Midbrain (tissue), 1 donor: ENCODE results near the gene PPP4C.

Experiments
- DNase-seq: peaks from one replicate; lab custom pipeline; 2025; lab: John Stamatoyannopoulos, UW

Gene PPP4C

DNA sequence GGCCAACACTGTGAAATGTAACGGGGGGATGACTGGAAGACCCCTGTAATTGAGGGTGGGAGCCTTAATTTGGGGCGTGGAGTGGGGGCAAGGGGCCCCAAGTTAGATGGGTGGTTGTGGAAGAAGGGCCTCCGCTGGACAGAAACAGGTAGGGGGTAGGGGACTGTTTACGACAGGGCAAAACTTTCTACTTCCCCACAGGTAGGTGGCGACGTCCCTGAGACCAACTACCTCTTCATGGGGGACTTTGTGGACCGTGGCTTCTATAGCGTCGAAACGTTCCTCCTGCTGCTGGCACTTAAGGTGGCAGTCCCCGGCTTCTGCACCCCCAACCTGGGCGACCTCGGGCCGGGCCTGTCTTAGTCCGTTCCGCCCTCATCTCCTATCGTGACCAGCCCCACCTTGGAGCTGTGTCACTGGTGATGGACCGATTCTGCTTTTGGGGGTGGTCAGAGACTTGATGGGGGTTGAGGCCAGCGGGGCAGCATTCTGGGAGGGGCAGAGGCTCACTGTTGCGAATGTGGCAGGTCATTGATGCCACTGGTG lies 6.8 kb downstream of the PPP4C start:
- DNase-seq, result no peak

DNA sequence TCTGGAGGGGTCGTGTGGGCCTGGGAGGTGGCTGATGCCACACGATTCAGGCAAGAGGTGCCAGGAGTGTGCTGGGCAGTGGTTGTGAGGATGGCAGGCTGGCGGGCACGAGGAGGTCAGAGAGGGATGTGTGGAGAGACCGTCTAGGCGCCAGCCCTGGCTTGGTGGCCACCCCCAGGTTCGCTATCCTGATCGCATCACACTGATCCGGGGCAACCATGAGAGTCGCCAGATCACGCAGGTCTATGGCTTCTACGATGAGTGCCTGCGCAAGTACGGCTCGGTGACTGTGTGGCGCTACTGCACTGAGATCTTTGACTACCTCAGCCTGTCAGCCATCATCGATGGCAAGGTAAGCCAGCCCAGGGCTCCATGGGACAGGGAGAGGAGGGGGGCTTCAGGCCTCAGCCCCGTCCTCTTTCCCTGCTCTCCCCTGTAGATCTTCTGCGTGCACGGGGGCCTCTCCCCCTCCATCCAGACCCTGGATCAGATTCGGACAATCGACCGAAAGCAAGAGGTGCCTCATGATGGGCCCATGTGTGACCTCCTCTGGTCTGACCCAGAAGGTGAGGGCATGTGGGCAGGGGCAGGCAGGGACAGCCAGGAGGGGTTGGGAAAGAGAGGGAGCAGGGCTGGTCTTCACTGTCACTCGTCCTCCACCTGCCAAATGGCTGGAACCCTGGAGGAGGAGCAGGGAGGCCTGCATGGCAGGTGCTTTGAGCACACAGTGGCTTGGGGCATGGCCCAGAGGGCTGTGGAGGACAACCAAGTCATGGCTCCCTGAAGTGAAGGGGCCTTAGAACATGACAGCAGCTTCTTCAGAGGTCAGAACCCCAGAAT lies 7.6 kb downstream of the PPP4C start:
- DNase-seq, result no peak

DNA sequence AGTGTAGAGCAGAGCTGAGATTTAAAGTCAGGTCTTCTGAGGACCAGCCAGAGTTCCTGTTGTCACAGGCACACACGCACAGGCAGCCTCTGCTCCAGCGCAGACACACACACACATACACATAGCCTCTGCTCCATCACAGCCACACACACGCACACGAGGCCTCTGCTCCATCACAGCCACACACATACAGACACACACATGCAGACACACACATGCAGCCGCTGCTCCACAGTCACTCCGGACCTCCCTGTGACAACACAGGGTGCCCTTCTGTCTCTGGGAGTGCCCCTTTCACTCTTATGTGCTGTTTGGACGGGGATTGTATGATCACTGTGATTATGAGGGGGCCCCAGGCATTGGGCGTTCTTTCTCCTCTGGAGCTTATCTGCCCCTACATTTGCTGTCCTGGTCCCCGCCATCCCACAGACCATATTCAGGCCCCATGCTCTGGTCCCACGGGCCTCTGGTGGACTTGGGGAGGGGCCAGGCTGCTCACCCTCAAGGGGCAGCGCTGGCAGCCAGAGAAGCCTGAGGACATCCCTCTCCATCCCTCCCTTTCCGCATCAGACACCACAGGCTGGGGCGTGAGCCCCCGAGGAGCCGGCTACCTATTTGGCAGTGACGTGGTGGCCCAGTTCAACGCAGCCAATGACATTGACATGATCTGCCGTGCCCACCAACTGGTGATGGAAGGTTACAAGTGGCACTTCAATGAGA lies 8.5 kb downstream of the PPP4C start:
- no peak for DNase-seq

DNA sequence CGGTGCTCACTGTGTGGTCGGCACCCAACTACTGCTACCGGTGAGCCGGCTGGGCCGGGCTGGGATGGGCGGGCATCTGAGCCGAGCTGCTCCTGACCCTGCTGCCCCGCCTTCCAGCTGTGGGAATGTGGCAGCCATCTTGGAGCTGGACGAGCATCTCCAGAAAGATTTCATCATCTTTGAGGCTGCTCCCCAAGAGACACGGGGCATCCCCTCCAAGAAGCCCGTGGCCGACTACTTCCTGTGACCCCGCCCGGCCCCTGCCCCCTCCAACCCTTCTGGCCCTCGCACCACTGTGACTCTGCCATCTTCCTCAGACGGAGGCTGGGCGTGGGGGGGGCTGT lies 9.0 kb downstream of the PPP4C start:
- DNase-seq, result no peak

DNA sequence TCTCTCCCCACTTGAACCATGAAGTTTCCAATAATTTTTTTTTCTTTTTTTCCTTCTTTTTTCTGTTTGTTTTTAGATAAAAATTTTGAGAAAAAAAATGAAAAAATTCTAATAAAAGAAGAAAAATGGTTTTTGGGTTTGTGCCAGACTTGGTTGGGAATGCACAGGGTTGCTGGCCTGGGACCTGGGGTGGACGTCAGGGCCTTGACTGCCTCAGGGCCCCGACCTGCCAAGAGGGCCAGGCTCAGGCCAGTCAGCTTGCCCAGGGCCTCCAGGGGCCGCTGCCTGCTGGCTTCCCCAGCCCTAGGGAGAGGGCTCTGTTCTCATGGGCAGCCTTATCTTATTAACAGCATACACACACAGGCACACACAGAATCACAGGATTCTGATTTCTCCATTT lies 9.5 kb downstream of the PPP4C start:
- no peak for DNase-seq

DNA sequence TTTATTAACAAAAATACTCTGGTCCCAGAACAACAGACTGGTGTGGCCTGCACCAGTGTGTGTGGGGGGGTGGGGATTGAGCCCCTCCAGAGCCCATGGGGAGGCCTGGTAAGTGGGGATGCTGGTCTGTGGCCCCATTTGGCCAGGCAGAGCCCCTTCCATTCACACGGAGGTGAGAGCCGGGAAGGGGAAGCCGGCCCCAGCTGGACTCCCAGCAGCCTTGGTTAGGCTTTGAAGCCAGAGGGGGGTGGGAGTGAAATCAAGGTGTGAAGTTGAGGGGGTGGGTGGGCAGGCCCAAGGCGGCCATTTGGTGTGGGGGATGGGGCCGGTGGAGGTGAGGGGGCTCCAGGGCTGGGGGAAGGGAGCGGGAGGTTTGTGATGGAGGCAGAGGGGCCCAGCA lies 10.0 kb downstream of the PPP4C start:
- no peak for DNase-seq

DNA sequence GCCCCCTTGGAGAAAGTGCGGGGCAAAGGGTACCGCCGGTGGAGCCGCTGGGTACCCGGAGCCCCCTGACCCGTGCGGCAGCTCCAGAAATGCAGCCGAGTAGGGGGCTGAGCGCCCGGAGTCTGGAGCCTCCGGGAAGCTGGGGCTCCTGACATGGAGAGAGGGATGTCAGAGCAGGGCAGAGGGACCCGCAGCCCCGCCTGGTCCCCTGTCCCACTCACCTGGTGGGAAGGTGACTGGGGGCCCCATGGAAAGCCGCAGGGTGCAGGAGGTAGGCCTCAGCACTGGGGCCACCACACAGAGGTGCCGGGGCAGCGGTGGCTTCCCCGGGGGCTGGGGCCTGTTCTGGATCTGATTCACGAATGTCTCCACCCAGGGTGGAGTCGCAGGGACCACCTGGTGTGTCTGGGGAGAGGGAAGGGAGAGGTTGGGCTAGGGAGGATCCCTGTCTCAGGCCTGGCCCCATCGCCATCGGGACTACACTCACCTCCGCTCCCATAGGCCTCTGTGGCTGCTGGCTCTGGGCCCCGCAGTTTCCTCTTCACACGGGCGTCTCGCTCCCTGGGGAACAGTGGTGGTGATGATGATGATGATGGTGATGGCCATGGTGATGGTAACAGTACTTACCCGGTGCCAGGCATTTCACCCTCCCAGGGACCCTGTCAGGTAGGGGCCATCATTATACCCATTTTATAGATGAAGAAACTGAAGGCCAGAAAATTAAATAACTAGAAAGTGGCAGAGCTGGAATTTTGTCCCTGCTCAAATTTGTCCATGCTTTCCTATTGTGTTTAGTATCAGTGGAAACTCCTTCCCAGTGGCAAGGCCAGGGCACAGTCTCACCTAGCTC lies 10.7 kb downstream of the PPP4C start:
- DNase-seq, result no peak

DNA sequence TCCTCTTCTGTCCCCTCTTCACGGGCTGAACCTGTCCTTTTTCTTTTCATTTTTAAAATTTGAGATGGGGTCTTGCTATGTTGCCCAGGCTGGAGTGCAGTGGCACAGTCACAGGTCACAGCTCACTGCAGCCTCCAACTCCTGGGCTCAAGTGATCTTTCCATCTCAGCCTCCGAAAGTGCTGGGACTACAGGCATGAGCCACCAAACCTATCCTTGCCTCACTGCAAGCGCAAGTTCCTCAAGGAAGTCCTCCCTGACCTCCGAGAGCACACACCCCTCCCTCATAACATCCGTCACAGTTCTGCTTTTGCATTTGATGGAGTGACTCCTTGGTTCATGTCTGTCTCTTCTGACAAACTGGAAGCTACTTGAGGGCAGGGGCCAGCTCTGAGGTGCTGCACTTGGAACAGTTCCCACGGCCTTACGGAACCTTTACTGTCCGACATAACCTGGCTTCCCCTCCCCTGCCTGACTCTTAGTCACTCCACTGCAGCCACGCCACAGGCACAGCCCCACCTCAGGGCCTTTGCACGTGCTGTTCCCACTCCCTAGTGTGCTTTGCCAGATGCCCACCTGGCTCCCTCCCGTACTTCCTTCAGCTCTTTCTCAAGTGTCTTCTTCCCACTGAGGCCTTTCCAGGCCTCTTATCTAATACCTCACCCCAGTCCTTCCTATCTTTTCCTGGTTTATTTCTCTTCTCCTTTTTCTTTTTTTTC lies 11.5 kb downstream of the PPP4C start:
- no peak for DNase-seq

DNA sequence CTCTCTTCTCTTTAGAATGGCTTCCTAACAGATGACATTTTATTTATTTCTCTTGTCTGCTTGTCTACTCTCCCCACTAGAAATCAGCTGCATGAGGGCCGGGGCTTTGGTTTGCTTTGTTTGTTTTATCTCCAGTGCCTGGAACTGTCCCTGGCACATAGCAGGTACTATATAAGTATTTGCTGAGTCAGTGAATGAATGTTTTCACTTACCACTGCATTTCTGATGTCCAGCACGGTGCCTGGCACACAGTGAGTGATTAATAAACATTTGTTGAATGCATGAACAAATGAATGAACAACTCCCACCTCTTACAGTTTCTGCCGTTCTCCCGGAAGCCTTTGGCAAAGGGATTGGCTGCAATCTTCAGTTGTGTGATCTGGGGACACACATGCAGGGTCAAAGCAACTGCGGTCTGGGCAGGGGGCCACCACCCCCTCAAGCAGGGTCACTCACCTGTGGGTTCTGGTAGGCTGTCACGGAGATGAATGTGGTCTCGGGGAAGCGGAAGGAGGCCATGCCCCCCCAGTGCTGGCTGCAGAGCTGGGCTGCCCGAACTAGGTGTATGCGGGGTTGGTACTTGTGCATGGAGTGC lies 12.5 kb downstream of the PPP4C start:
- DNase-seq, result no peak

DNA sequence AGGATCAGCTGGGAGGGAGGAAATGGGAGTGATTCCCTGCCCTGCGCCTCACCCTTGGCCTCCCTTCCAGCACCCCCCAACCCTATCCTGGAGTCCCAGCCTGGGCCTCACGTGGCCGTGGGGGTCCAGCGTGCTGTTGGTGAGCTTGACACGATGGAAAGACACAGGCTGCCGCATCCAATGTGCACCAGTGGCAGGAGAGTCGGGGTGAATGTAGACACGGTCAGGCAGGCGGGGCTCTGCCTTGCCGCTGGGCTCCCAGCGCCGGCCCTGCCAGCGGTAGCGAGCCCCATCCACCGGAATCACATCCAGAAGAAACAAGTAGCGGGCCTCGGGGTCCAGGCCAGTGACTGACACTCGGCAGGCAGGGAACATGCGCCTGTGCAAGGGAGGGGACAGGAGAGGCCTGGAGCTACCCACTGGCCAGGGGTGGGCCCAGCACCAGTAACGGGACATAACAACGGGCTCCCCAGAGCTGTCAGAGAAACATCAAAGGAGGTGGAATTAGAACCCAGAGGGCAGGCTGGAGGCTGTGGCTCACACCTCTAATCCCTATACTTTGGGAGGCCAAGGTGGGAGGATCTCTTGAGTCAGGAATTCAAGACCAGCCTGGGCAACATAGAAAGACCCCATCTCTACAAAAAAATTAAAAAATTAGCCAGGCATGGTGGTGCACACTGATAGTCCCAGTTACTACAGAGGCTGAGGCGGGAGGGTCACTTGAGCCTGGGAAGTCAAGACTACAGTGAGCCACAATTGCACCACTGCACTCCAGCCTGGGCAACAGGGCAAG lies 13.2 kb downstream of the PPP4C start:
- no peak for DNase-seq

DNA sequence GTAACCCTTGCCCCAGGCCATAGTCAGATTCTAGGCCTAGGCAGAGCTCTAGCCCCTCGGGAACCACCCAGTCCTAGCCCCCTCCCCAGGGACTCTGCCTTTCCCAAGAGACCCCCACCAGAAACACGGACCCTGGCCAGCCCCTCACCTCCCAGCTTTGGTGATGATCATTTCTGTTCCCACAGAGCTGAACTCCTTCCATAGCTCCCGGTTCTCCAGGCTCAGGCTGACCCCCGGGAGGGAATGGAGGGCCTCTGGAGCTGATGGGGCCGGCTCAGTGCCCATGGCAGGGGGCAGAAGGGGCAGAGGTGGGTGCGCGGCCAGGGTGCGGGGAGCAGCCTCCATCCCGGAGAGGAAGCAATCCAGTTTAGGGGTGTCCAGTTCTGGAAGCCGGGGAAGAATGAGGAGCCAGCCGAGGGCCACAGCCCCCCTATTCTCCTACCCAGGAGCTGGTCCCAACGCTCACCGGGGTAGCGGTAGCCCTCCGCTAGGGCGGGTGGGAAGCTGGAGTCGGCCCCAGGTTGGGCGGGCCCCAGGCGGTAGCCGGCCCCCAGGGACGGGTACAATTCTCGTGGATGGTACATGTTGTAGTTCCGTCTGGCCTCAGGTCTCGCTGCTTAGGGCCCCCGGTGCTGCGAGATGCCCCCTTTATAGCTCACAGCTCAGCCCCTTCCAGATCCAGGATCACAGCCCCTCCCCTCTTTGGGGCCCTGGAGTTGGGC lies 15.0 kb downstream of the PPP4C start:
- no peak for DNase-seq

DNA sequence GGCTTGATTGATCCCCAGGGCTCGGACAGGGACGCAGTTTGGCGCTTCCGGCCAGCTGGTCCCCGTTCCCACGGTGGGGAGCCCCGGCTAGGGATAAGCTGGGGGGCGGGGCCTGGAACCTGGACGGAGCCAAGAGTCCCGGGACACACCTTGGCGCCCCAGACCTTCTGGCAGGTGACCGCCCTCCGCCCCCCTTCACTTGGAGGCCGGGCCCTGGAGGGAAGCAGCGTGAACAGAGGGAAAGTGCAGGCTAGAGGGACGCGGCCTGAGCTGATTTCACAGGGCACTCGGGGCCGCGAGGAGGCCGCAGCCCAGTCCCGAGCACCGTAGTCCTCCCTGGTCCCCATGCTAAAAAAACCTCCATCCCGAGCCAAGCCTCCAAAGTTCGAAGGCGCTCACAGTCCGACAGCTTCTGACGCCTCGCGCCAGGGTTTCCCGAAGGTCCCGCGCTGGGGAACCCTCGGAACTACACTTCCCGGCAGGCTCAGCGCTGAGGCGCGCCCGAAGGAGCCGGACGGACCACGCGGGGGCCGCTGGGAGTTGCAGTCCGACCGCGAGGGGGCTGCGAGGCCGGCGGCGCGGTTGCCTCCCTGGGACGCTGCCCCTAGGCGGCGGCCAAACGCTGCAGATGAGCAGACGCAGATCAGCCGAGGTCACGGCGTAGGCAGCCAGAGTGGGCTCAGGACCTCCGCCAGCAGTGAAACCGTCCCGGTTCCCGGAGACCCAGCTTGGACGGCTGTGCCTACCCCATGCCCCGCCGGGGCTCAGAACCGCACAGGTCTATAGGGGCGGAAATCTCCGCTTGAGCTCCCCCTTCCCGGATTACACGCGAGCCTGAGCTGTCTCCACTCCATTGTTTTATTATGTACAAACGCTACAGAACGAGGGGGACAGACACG lies 15.9 kb downstream of the PPP4C start, which contains the start of gene TBX6:
Gene TBX6 (minus strand): TSS at position 451 of the 899 bp plus-strand sequence. CDS start 731 bp downstream, outside the sequence.
- DNase-seq, result peak; percentile 92

DNA sequence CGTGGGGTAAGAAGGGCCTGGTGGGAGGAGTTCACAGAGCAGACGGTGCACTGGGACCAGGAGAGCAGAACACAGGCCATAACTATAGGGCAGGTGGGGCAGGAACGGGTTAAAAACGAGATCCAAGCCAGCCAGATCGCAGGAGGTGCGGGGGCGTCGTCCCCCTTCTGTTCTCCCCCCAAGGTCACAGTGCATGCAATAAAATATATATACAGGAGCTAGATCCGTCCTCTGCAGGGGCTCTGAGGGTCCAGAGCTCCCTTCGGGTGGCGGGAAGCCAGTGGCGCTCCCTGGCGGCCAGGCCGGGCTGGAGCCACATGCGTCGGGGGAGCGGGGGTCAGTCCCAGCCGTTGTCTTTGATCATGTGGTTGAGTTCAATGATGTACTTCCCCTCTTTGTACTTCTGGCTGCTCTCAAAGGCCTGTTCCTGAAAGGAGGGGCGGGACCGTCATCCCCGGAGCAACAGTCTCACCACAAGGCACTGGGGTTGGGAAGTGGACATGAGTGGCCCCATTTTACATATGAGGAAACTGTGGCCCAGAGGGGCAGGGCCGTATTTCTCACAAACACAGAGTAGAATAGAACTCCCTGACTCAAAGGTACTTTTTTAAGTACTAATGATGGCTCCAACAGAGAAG lies 16.7 kb downstream of the PPP4C start:
- peak; percentile 80 for DNase-seq

DNA sequence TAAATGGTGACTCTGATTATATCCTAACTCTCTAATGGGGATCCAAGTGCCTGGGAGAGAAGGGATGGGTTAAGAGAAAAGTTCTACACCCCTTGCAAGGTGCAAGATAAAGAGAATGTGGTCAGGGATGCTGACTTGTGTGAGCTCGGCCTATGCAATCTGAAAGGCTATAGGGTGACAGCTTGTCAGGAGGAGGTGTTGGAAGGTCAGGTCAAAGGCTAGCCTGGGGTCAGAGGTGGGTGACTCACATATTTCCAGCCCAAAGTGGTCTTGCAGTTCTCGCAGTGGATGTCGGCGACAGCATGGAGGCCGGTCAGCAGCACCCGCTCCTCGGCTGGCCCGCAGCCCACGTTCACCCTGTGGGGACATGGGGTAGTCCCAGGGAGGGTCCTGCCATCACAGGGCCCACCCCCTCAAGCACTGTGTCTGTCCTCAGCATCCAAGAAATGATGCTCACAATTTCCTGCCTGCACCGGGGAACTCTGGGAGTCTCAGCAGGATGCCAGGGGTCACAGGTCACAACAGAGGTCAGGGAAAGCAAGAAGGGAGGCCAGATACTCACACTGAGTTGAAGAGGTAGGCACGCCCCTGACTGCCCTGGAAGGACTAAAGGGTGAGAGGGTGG lies 18.9 kb downstream of the PPP4C start:
- DNase-seq, result no peak

DNA sequence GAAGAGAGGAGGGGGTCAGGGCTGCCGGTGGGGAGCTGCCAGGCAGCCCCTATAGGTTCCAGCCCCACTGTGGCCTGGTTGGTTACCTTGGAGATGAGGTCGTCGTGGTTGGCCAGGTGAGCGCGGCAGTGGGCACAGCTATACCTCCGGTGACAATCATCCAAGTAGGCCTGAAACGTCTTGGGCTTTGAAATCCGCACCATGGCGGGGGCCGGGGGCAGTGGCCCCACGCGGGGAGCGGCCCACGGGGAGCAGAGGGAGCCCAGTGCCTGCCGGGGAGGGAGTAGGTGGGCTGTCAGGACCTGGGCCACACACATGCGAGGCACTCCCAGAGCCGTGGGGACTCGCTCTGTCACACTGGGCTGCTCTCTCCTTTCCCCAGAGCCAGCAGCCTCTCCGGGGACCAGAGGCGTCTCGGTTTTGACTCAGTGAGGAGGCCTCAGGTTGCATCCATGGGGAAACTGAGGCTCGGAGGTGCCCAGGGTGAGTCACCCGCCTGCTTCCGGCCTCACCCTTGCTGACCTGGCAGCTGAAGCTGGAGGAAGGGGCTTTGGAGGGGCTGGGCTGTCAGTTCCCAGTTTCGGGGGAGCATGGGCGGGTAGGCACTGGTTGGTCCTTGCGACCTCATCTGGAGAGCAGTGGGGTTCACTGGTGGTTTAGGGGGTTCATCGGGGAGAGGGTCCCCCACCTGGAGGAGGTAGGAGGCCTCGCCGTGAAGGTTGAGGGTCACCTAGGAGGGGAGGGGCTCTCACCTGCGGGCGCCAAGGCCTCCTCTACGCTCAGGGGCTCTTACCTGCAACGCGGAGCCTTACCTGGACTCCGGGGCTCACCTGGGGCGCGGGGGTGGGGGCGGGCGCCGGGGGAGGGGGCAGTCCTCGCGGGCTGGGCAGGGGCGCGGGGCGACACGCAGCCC lies 19.6 kb downstream of the PPP4C start:
- peak; percentile 10 for DNase-seq

DNA sequence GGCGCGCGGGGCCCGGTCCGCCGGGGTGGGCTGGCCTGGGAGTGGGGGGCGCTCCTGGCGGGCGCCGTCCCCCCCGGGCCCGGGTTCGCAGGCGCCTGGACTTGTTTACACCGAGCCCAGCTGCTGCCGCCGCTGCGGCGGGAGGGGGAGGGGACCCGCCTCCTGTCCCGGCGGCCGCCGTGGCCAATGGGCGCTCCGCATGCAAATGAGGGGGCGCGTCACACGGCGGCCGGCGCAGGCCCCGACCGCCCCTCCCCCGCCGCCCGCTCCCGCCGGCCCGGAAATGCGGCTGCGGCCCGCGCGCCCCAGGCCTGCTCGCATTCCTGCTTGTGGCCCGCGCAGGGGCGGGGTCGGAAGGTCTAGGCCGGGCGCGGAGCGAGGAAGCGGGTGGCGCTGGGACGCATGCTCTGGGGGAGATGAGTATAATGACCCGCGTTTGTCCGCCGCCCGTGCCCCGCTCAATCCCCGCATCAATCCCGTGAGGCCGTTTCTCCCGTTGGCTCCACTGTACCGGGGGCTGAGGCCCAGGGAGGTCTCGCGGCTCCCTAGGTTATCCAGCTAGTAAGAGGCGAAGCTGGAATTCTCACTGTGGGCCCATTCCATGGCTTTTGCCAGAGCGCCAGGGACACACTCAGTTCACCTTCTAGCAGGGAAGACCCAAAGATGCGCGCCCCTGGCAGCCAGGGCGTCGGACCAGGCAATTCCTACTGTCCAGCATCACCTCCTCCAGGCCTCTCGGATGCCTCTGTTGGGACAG lies 20.5 kb downstream of the PPP4C start, which contains the start of gene YPEL3:
Gene YPEL3 (minus strand): TSS at position 109 of the 757 bp plus-strand sequence. CDS start 731 bp downstream, outside the sequence.
- DNase-seq, result peak; percentile 91
